Activated B cell treated with CpG ODN at 0.5 μM for 24 hours (primary cell): ENCODE data around the gene CMTR1. TPM values are rescaled to one million over a fixed set of nuclear protein-coding genes. Genes with fewer than 3 reads are reported as not detected.
A peak's percentile ranks its signal among the peaks of the same experiment; 100 is the strongest.

Experiments used
- ATAC-seq: fragments of 200-7000 bp; cut with Tn5 transposase; one replicate; pipeline ENCODE4 v1.10.0; 2021; ENCODE audit warnings: low read depth, mild to moderate bottlenecking, moderate library complexity
- CTCF ChIA-PET: fragments of 350-600 bp; sonication (Branson Sonifier 250); formaldehyde crosslinking; loops from one replicate; lab custom pipeline; 2021; ENCODE audit warnings: antibody characterized with exemption; lab: Charles Lee
- POLR2A ChIA-PET: fragments of 350-600 bp; sonication (Branson Sonifier 250); formaldehyde crosslinking; loops from one replicate; lab custom pipeline; 2021; ENCODE audit warnings: antibody characterized with exemption; lab: Charles Lee
- DNase-seq: peaks from one replicate; pipeline ENCODE4 v3.0.0; 2022
- H3K27ac Mint-ChIP-seq: one replicate; pipeline ENCODE4 v1.8.0; 2020; ENCODE audit warnings: mixed read lengths
- H3K27me3 Mint-ChIP-seq: one replicate; pipeline ENCODE4 v1.8.0; 2021; ENCODE audit warnings: mixed read lengths
- H3K36me3 Mint-ChIP-seq: one replicate; pipeline ENCODE4 v1.8.0; 2021; ENCODE audit warnings: low read depth, mixed read lengths
- H3K4me1 Mint-ChIP-seq: one replicate; pipeline ENCODE4 v1.8.0; 2021; ENCODE audit warnings: mixed read lengths
- H3K4me3 Mint-ChIP-seq: one replicate; pipeline ENCODE4 v1.8.0; 2020; ENCODE audit warnings: mild to moderate bottlenecking, mixed read lengths
- H3K9me3 Mint-ChIP-seq: one replicate; pipeline ENCODE4 v1.8.0; 2020; ENCODE audit warnings: mixed read lengths
- CTCF ChIP-seq: fragments of 200-600 bp; IDR thresholded peaks from one replicate; pipeline ENCODE4 v1.8.0; 2022; ENCODE audit warnings: antibody characterized with exemption, mild to moderate bottlenecking
- intact Hi-C: fragments of 100-400 bp; cut with micrococcal nuclease; formaldehyde crosslinking; loops from one replicate; pipeline ENCODE4 v1.15.1; 2024
- total RNA-seq: library from RNA; stranded (reverse); gene quantifications from 2 replicates; pipeline ENCODE4 v1.2.3, GENCODE V29; 2022

The CMTR1 gene
- total RNA-seq, 1 donor from 2014 or later, result 65.7 TPM

GRCh38 chr6:37426058-37426944 lies 6.7 kb upstream of the CMTR1 start:
- ChIA-PET POLR2A (no interaction called here), CTCF (no interaction called here)
- Mint-ChIP-seq H3K27me3 (peaks cover 2% of the 10 kb centered on the region), H3K4me3 (no peak overlapping the region), H3K36me3 (no peaks in the 10 kb centered on the region), H3K9me3 (peaks cover 5% of the 10 kb centered on the region), H3K4me1 (no peaks in the 10 kb centered on the region), H3K27ac (no peak overlapping the region)
- TF ChIP-seq CTCF, result no peak
- intact Hi-C loops, result no loop called here
- ATAC-seq (no peak), DNase-seq (no peak)

- DNase-seq (no peak), ATAC-seq (no peak)
- intact Hi-C loops, result no loop called here
- TF ChIP-seq CTCF, result no peak
- H3K27me3 Mint-ChIP-seq, result peaks cover 2% of the 10 kb centered on the region
- no peaks in the 10 kb centered on the region for H3K36me3 Mint-ChIP-seq
- CTCF ChIA-PET, result no interaction called here
- POLR2A ChIA-PET, result no interaction called here
- no peak overlapping the region for H3K4me3 Mint-ChIP-seq
- H3K4me1 Mint-ChIP-seq, result peaks cover 1% of the 10 kb centered on the region
- H3K9me3 Mint-ChIP-seq, result peaks cover 5% of the 10 kb centered on the region
- H3K27ac Mint-ChIP-seq, result no peak overlapping the region
Measured at GRCh38 chr6:37426945-37427510, 6.0 kb upstream of the CMTR1 start.

- Mint-ChIP-seq H3K4me3 (no peak overlapping the region), H3K27me3 (peaks cover 2% of the 10 kb centered on the region), H3K9me3 (peaks cover 5% of the 10 kb centered on the region), H3K36me3 (peaks cover 6% of the 10 kb centered on the region), H3K27ac (no peak overlapping the region), H3K4me1 (peaks cover 17% of the 10 kb centered on the region)
- no peak for TF ChIP-seq CTCF
- ATAC-seq (no peak), DNase-seq (no peak)
- ChIA-PET CTCF (no interaction called here), POLR2A (no interaction called here)
- intact Hi-C loops, result no loop called here
Measured at GRCh38 chr6:37429352-37429750, 3.7 kb upstream of the CMTR1 start.

- DNase-seq (no peak), ATAC-seq (no peak)
- Mint-ChIP-seq H3K4me1 (peaks cover 32% of the 10 kb centered on the region), H3K27me3 (peaks cover 2% of the 10 kb centered on the region), H3K9me3 (peaks cover 5% of the 10 kb centered on the region), H3K4me3 (peak overlapping the region; percentile 95), H3K27ac (peak overlapping the region; percentile 97), H3K36me3 (peaks cover 29% of the 10 kb centered on the region)
- intact Hi-C loops, result loop anchor here (2.0 to 5.0 kb wide), 6 partner anchors 55 to 1205 kb away; partner anchors contain the start of genes BTBD9, FGD2, MDGA1 and TBC1D22B
- ChIA-PET CTCF (interaction anchor here (1.3 to 2.0 kb wide), 2 partner anchors 51 to 107 kb away, joined by 3 to 8 read pairs; no protein-coding TSS in a partner anchor), POLR2A (interaction anchor here (0.6 to 2.4 kb wide), 14 partner anchors 9 to 1139 kb away, joined by 3 to 16 read pairs (median 6); partner anchors contain the start of genes CCDC167, TBC1D22B and TMEM217)
- no peak for TF ChIP-seq CTCF
Measured at GRCh38 chr6:37432590-37432915, 468 bp upstream of the CMTR1 start.
